ENCODE measurements around the gene PRDX5. TPM values are rescaled to one million over a fixed set of nuclear protein-coding genes. Genes with fewer than 3 reads are reported as not detected.

PRDX5 gene
- total and polyA plus RNA-seq, 2 donors (not counting 1 experiment from before 2014, with no cell fraction given) = 50.4 to 95.5 TPM

DNA sequence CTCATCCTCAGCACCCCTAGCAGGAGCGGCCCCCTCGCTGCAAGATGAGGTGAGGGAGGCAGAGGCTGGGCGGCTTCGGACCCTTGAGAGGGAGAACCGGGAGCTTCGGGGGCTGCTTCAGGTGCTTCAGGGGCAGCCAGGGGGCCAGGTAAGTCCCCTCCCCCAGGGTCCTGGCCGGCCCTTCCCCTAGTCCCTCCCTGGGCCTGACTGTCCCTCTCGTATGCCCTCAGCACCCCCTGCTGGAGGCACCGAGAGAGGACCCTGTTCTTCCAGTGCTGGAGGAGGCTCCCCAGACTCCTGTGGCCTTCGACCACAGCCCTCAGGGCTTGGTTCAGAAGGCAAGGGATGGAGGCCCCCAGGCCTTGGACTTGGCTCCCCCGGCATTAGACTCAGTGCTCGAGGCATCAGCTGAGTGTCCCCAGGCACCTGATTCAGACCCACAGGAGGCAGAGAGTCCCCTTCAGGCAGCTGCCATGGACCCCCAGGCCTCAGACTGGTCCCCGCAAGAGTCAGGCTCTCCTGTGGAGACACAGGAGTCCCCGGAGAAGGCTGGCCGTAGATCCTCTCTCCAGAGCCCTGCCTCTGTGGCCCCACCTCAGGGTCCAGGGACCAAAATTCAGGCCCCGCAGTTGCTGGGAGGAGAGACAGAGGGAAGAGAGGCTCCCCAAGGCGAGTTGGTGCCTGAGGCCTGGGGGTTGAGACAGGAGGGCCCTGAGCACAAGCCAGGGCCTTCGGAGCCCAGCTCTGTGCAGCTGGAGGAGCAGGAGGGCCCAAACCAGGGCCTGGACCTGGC is 26.0 kb downstream of the PRDX5 start:
- Mint-ChIP-seq H3K4me1 (peaks cover 40% of the 10 kb centered on the region), H3K27me3 (no peaks in the 10 kb centered on the region), H3K9me3 (ENCODE audit: insufficient read depth) (no peaks in the 10 kb centered on the region), H3K27ac (no peak overlapping the region), H3K4me3 (no peak overlapping the region)
- Histone ChIP-seq H3K79me2 (ENCODE audit: control insufficient read depth, insufficient read depth, low read length) (peaks cover 25% of the 10 kb centered on the region), H4K20me1 (ENCODE audit: control insufficient read depth, insufficient read depth, low read length, poor library complexity, severe bottlenecking) (peaks cover 51% of the 10 kb centered on the region), H3K27me3 (replicated peaks in 1 of 4; ENCODE audit: control extremely low read depth in 1 of 4, control insufficient read depth in 3 of 4, insufficient read depth in 4 of 4, low read length in 3 of 4) (no peaks in the 10 kb centered on the region), H3K9ac (ENCODE audit: low read length) (no peak overlapping the region), H2AFZ (ENCODE audit: insufficient read depth, low read depth, low read length, poor library complexity, severe bottlenecking) (no peak overlapping the region), H3K4me1 (ENCODE audit: control insufficient read depth in 2 of 2, insufficient read depth in 2 of 2, low read length in 2 of 2) (peaks cover 28 to 32% of the 10 kb centered on the region in 2 donors), H3K9me3 (ENCODE audit: control extremely low read depth in 1 of 3, control insufficient read depth in 2 of 3, insufficient read depth in 1 of 3, low read length in 2 of 3) (no peaks in the 10 kb centered on the region), H3K27ac (ENCODE audit: low read length in 2 of 2) (no peak overlapping the region), H3K4me3 (ENCODE audit: control extremely low read depth in 1 of 5, extremely low read depth in 1 of 5, insufficient read depth in 1 of 5, low read depth in 2 of 5, low read length in 4 of 5) (no peak overlapping the region), H3K36me3 (replicated peaks in 1 of 2; ENCODE audit: control extremely low read depth in 1 of 2, control insufficient read depth in 1 of 2, extremely low read depth in 1 of 2, insufficient read depth in 2 of 2, low read length in 1 of 2) (peaks cover 4 to 33% of the 10 kb centered on the region in 2 experiments), H3K4me2 (replicated peaks; ENCODE audit: low read depth, low read length, poor library complexity, severe bottlenecking) (no peak overlapping the region)
- ChIA-PET CTCF (interaction anchor here (2.0 to 5.5 kb wide), 3 partner anchors 10 to 27 kb away, joined by 11 to 63 read pairs (median 45); partner anchors contain the start of genes PRDX5 and TRMT112), POLR2A (no interaction called here)
- DNase-seq (no peak), ATAC-seq (ENCODE audit: low read depth) (no peak)
- TF ChIP-seq, protein P1, sequence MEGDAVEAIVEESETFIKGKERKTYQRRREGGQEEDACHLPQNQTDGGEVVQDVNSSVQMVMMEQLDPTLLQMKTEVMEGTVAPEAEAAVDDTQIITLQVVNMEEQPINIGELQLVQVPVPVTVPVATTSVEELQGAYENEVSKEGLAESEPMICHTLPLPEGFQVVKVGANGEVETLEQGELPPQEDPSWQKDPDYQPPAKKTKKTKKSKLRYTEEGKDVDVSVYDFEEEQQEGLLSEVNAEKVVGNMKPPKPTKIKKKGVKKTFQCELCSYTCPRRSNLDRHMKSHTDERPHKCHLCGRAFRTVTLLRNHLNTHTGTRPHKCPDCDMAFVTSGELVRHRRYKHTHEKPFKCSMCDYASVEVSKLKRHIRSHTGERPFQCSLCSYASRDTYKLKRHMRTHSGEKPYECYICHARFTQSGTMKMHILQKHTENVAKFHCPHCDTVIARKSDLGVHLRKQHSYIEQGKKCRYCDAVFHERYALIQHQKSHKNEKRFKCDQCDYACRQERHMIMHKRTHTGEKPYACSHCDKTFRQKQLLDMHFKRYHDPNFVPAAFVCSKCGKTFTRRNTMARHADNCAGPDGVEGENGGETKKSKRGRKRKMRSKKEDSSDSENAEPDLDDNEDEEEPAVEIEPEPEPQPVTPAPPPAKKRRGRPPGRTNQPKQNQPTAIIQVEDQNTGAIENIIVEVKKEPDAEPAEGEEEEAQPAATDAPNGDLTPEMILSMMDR (IDR thresholded peaks at IDR 0.05) = no peak
- no peak for TF ChIP-seq EZH2 (IDR thresholded peaks at IDR 0.05; ENCODE audit: borderline replicate concordance, insufficient read depth, low read depth, low read length, poor library complexity, severe bottlenecking)
- WGBS (ENCODE audit: insufficient coverage) = 94% methylated on average over 18 of the region's 18 CpGs
- intact Hi-C loops (cut with micrococcal nuclease) = no loop called here

DNA sequence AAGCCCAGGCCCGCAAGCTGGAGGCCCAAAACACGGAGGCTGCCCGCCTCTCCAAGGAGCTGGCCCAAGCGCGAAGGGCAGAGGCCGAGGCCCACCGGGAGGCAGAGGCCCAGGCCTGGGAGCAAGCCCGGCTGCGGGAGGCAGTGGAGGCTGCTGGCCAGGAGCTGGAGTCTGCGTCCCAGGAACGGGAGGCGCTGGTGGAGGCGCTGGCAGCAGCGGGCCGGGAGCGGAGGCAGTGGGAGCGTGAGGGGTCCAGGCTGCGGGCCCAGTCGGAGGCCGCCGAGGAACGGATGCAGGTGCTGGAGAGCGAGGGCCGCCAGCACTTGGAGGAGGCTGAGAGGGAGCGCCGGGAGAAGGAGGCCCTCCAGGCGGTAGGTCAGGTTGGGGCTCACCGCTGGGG is 26.9 kb downstream of the PRDX5 start:
- Histone ChIP-seq H3K9me3 (ENCODE audit: control extremely low read depth in 1 of 3, control insufficient read depth in 2 of 3, insufficient read depth in 1 of 3, low read length in 2 of 3) (no peaks in the 10 kb centered on the region), H3K79me2 (ENCODE audit: control insufficient read depth, insufficient read depth, low read length) (peaks cover 18% of the 10 kb centered on the region), H3K36me3 (replicated peaks in 1 of 2; ENCODE audit: control extremely low read depth in 1 of 2, control insufficient read depth in 1 of 2, extremely low read depth in 1 of 2, insufficient read depth in 2 of 2, low read length in 1 of 2) (peaks cover 6 to 37% of the 10 kb centered on the region in 2 experiments), H3K27ac (ENCODE audit: low read length in 2 of 2) (no peak overlapping the region), H2AFZ (ENCODE audit: insufficient read depth, low read depth, low read length, poor library complexity, severe bottlenecking) (no peak overlapping the region), H3K27me3 (replicated peaks in 1 of 4; ENCODE audit: control extremely low read depth in 1 of 4, control insufficient read depth in 3 of 4, insufficient read depth in 4 of 4, low read length in 3 of 4) (no peaks in the 10 kb centered on the region), H4K20me1 (ENCODE audit: control insufficient read depth, insufficient read depth, low read length, poor library complexity, severe bottlenecking) (peaks cover 51% of the 10 kb centered on the region), H3K4me2 (replicated peaks; ENCODE audit: low read depth, low read length, poor library complexity, severe bottlenecking) (no peak overlapping the region), H3K9ac (ENCODE audit: low read length) (no peak overlapping the region), H3K4me3 (ENCODE audit: control extremely low read depth in 1 of 5, extremely low read depth in 1 of 5, insufficient read depth in 1 of 5, low read depth in 2 of 5, low read length in 4 of 5) (no peak overlapping the region), H3K4me1 (ENCODE audit: control insufficient read depth in 2 of 2, insufficient read depth in 2 of 2, low read length in 2 of 2) (peaks cover 20 to 23% of the 10 kb centered on the region in 2 donors)
- CTCF ChIA-PET = interaction anchor here (0.6 to 5.5 kb wide), 5 partner anchors 9 to 438 kb away, joined by 3 to 63 read pairs (median 11); partner anchors contain the start of genes PRDX5 and TRMT112
- DNase-seq (no peak), ATAC-seq (ENCODE audit: low read depth) (no peak)
- Mint-ChIP-seq H3K27ac (no peak overlapping the region), H3K4me1 (peaks cover 31% of the 10 kb centered on the region), H3K27me3 (no peaks in the 10 kb centered on the region), H3K4me3 (no peak overlapping the region), H3K9me3 (ENCODE audit: insufficient read depth) (no peaks in the 10 kb centered on the region)
- POLR2A ChIA-PET = no interaction called here
- WGBS (ENCODE audit: insufficient coverage) = 96% methylated on average over 28 of the region's 28 CpGs
- intact Hi-C loops (cut with micrococcal nuclease) = no loop called here
- no peak for TF ChIP-seq EZH2 (IDR thresholded peaks at IDR 0.05; ENCODE audit: borderline replicate concordance, insufficient read depth, low read depth, low read length, poor library complexity, severe bottlenecking)
- TF ChIP-seq, protein P1 (IDR thresholded peaks at IDR 0.05) = no peak

Data from B cell (primary cell).